ENCODE measurements around the gene HPCAL1.
A peak's percentile ranks its signal among the peaks of the same experiment; 100 is the strongest.
"Not testable (repeated sequence)": the region's sequence is repeated elsewhere in the genome, so short reads cannot be mapped to it uniquely, and the experiment has no call there.

Gene HPCAL1

DNA sequence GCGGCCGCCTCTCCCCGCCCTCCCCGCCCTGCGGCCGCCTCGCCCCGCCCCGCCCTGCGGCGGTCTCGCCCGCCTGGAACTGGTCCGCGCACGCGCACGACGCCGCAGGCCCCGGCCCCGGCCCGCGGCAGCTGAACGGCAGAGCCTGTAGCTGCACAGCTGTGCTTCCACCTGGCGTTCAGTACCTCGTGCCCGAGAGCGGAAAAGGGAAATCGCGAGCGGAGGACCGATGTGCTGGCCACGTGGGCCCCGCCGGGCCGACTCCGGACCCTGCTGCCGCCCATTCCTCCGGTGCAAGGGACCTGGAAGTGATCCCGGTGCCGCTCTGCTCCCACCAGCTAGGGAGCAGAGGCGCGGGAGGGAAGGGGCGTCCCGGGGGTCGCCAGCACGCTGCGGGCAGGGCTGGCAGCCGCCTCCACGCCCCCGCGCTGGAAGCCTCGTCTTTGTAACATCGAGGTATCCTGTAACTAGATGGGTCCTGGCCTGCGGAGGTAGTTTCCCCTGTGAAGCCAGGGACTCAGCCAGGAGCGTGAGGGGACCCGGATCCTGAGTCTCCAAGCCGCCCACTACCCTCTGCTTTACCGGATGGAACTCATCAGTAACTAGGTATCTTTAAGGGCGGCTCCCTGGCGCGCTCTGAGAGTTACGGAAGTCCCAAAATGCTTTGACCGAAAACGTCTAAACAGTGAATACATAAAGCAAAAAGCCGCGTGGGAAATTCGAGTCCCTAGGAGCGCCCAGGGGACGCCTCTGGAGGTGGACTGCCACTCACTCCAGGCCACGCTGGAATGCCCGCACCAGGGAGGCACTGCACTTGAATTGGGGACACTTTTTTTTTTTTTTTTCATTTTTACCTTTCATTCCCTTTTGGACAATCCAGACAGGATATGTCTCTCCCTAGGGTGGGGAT, 146.1 kb downstream of the HPCAL1 start:
- DNase-seq = peak; percentile 98

DNA sequence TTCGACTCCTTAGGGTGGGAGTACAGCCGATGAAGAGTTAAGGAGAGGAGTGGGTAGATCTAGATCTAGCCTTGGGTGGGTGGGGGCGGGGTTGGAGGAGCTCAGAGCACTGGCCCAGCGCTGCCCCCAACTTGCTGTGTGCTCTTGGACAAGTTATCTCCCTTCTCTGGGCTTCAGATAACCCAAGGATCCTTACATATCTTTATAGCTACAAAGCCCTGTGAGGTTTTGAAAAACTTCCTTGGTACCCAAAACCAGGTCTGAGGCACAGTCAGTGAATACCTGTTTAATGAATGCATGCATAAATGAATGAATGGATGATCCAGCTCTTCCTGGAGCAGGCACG, 146.8 kb downstream of the HPCAL1 start:
- DNase-seq = no peak

DNA sequence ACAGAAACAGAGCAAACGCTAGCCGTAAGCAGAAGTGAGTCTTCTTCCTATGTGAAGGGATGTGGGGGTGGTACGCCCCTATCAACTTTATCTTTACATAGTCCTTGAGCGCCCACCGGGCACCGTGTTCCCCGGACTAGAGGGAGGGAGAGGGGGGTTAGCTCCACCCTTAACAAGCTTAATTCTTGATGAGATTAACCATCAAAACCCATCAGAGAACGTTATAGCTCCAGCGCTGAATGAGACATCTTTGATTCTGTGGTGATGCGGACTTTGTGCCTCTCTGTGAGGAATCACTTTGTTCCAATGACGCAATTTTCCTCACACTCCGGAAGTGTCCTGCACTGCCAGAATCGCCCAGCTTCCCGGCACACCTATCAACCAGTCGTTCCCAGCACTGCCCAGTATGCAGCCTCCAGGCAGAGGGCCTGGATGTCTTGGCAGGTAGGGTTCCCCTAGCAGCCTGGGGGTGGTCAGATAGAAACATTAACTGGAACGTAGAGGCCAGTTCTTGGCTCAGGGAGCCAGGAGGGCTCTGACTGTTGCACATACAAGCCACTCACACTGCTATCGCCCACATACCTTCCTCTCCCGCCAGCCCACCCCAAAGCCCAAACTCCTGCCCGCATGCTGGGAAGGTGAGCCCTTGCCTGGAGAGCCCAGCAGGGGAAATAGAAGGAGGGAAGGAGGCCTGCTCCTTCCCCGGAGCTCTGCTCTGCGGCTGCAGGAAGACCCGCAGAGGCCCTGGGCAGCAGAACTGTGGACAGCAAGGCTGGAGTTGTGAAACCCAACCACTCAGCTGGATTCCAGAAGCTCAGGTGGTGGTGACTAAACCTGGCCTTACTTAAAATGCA, 147.4 kb downstream of the HPCAL1 start:
- DNase-seq = no peak

DNA sequence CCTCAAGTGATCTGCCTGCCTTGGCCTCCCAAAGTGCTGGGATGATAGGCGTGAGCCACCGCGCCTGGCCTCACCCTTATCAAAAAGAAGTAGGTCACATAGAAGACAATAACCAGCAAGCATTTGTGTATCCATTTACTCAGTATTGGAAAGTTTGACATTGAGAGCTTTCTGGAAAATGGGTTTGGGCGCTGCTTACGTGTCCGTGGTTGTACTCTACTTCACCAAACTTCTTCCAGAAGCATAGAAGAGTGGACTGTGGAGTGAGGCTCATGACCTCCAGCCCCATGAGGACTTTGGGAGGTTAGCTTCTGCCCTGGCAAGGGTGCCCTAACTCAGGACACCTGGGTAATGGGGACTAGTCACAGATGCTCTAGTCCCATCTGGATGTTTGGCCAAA, 149.1 kb downstream of the HPCAL1 start:
- no peak for DNase-seq

DNA sequence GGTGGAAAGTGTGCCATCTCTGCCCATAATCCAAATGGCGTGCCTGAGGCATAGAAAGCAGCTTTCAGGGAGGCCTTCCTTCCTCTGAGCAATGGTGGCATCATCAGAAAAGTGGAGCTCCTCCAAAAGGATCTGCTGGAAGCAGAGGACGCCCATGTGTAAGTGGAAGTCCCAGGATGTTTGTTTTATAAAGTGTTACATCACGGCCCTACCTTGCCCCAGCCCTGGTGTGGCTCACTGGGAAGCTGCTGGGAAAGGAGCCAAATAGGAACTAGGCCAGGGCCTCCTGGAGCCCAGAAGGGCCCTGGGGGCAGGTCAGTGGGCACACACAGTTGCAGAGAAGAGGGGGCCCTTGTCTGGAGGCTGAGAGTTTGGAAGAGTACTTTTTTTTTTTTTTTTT, 149.6 kb downstream of the HPCAL1 start:
- peak; percentile 32 for DNase-seq

DNA sequence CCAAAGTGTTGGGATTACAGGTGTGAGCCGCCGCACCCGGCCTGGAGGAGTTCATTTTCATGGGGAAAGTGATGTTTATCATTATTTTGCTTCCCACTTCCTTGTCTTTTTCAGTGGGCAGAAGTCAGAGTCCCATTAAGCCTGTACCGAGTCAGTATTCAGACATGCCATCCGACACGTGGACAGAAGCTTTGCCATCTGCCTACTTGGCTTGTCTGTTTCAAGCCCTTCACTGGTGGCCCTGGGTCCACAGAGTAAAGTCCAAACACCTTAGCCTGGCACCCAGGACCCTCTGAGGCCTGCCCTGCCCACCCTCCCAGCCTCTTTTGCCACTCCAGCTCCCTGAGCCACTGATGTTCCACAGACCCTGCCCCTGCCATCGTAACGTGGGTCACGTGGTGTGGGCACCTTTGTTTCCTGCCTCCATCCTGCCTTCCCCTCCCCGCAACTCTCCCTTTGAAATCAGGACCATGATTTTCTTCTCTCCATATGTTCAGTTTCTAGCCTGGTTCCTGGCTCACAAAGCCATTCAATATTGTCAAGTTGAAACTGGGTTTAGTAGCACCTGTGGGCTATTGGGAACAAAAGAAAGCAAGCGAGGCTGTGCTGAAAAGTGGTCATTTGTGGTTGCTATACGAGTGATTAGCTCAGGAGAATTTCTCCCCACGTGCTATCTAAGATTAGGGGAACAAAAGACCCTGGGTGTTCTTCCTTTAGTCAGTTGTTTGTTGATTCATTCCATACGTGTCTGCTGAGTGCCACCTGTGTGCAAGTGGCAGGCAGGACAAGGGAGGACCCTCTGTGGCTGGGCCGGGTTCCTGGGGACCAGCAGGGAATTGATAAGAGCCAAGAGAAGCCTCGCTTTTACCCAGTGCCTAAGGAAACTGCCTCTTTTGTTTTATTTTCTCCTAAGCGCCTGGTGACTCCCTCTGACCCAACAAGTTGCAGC, 150.5 kb downstream of the HPCAL1 start:
- no peak for DNase-seq

DNA sequence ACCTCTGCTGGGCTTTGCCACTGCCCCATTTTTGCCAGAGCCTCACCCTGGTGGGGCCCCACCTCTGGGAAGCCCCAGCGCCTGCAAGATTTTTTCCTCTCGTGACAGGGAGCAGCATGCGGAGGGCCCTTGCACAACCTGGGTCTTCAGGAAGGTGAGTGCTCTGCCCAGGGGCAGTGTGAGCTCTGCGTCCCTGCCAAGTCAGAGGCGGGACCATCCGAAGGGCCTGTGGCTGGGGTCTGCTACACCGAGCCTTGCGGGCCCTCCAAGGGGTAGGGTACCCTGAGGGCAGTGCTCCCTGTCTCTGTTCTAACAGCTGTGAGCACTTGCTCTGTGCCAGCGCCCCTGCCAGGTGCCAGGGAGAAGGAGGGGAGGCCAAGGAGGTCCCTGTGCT, 151.2 kb downstream of the HPCAL1 start:
- no peak for DNase-seq

DNA sequence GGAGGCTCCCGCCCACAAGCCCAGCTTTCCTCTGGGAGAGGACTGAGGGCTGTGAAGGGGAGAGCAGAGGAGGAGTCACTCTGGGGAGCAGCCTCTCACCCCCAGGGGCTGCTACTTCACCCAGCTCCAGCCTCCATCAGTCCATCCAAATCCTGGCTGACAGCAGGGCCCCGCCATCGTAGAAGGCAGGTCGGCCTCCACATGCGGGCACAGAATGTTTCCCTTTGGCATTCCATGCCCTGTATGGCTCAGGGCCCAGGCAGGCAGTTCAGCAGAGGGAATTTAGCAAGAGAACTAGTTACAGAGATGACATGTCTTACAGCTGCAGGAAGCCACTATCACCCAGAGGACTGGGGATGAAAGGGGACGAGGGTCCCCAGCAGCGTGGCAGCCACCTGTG, 151.8 kb downstream of the HPCAL1 start:
- DNase-seq = no peak

DNA sequence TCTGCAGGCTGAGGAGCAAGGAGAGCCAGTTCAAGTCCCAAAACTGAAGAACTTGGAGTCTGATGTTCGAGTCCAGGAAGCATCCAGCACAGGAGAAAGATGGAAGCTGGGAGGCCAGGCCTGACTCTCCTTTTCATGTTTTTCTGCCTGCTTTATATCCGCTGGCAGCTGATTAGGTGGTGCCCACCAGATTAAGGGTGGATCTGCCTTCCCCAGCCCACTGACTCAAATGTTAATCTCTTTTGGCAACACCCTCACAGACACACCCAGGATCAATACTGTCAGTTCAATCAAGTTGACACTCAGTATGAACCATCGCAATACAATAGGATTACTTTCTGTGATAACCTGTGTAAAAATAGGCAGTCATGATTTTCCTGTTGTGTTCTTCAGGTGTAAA, 154.5 kb downstream of the HPCAL1 start:
- not testable (repeated sequence) for DNase-seq

DNA sequence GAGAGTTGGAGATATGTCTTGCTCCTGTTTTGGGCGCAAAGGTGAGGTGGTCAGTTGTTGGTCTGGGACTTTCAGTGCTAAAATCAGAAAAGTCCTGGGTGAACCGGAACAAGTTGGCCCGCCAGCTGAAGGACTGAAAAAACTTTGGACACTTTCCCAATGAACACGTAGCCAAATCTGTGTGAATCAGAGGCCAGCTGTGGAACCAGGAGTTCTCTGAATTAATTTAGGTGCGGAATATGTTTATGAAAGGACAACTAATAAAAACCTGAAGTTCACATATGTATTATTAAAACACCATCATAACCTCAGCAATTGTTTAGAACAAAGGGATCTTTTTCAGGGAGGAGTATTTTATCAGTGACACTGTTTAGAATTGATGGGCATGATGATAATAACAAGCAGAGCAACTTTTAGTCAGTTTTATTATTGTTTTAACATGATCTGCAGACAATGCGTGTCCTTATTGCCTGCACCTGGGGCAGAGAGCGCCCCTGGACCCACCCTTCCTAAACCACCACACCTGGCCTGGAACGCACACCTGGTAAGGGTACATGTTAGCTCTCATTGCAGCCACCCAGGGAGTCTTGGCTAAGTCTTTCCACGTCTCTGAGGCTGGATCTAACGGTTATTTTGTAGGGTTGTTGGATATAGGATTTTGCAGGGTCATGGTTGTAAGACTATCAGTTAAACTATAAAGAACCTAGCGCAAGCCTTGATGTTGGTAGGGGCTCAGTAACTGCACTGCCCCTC, 155.3 kb downstream of the HPCAL1 start:
- no peak for DNase-seq

DNA sequence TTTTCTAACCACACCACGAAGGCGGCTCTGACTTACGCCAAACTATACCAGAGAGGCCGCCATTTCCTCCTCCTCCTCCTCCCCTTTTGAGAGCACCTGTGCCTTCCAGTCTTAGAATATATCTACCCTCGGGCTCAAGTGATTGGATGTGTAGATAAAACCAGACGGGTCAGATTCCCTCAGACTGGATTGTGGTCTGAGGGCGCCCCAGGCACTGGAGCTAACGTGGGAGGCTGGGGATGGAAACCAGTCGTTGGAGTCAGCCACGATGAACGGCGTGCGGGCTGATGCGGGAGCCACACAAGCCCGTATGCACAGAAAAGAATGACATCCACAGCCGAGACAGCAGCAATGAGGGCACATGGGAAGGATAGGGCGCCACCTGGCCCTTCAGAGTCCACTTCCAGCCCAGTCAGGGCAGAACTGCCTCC, 157.7 kb downstream of the HPCAL1 start:
- DNase-seq = no peak

DNA sequence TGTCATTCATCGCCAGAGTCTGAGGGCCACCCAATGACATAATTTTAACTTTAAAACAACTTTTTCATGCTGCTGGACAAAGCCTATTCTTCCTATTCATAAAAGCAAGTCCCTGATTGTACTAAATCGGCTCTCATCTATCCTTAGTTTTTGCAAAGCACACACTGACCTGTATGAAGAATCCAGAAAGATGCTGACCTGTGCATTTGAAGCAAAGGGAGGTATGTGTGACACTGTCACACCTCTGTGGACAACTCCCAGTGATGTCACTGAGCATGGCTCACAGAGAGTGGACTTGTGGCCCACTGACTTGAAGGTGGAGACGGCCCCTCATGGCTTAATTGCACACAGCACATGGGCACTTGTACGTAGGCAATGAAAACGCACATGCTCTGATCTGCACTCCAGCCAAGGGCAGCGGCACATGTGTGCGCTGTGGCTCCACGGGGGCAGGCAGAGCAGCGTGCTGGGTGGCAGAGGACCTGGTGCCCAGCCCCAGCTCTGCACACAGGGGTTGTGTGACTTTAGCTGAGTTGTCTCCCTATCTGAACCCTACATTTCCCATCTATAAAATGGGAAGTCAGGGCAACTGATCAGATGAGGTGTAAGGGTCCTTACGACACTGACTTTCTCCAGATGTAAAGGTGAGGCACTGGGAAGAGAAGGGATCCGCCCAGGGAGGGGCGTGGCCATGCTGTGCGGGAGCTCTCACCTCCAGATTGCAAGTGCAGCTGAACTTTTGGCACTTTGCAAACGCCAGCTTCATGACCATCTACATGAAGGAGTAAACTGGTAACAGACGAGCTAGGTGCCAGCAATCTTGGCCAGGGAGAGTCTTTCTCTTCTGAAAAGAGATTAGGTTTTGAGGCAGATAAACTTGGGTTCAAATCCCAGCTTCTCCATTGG, 159.7 kb downstream of the HPCAL1 start:
- no peak for DNase-seq

DNA sequence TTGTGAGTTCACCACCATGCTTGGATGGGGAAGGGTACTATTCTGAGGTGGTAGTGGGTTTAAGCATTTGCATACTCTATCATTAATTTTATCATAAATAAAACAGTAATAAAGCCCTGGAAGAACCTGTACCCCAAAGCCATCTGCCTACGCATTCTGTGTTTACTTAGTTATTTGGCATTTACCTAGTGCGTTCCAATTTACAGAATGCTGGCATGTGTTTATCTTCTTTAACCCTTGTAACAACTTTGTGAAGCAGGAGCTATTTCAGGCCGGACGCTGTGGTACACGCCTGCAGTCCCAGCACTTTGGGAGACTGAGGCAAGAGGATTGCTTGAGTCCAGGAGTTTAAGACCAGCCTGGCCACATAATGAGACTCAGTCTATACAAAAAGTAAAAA, 163.2 kb downstream of the HPCAL1 start:
- DNase-seq = no peak

DNA sequence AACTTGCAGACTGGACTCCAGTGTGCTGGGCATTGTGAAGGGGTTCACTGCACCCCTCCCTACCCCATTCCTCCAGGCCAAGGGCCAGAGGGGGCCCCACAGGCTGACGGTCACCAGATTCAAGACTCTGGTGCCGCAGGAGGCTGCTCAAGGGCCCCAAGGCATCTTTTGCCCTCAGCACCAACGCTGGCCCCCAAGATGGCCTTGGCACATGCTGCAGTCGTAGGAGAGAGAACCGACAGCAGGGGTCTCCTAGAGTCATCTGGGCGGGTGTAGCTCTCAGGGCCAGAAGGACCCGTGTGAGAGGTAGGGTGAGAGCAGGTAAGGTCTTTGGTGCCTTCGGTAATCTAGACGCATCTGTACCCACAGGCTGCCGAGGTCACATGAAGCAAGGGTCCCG, 164.1 kb downstream of the HPCAL1 start:
- no peak for DNase-seq

DNA sequence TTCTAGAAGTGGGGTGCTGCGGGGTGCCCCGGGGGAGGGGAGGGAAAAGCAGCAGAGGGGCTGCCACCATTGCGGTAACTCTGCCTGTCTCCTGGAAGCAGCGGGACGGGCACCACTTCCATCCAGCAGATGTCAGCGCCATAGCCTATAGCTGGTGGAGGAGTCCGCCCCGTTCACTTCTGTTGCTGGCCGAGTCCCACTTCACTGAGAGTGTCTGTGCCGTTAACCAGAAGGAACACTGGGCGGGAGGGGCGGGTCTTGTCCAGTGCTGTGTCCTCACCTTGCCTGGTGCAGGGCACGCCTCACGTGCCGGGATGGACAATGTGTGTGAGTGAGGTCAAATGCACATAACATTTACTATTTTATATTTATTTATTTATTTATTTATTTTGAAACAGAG, 164.7 kb downstream of the HPCAL1 start:
- no peak for DNase-seq

DNA sequence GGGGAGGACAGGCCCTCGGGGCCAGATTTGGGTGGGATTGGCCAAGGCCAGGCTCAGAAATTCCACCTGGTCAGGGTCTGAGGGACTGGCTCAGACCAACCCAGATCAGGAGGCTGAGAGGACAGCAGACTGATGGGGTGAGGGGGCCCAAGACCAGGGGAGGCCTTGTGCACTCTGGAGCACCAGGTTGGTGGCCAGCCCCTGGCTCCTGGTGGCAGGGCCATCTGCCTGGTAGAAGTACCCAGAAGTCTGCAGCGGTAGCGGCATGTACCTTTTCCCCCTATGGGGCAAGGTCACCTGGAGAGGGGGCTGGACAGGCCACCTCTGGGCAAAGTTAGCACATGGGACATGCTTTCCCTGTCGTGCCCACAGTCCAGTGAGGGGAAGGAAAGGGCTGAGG, 166.6 kb downstream of the HPCAL1 start:
- no peak for DNase-seq

DNA sequence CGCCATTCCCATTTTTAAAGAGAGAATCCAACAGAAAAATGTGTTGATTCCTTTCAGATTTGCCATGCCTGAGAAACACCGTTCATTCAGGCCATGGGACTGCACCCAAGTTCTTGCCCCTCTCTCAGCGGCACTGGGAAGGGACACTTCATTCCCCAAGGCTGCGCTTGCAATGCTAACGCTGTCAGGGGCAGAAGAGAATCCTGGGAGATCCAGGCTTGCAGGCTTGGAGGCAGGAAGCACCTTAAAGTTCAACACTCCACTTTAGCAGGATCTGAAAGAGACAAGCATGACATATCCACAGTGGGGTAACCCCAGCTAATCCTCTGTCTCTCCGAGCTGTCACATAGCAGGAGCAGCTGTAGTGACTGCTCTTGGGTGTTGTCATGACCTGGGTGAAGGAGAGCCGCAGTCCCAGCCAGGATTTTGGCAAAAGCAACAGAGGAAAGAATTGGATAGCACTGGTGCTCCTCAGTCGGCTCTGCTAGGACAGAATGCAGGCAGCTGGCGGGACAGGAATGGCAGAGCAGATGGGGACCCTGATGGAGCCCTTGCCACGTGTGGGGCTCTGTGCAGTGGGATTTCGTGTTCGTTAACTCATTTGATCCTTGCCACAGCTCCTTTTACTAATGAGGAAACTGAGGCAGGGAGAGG, 167.4 kb downstream of the HPCAL1 start:
- no peak for DNase-seq

DNA sequence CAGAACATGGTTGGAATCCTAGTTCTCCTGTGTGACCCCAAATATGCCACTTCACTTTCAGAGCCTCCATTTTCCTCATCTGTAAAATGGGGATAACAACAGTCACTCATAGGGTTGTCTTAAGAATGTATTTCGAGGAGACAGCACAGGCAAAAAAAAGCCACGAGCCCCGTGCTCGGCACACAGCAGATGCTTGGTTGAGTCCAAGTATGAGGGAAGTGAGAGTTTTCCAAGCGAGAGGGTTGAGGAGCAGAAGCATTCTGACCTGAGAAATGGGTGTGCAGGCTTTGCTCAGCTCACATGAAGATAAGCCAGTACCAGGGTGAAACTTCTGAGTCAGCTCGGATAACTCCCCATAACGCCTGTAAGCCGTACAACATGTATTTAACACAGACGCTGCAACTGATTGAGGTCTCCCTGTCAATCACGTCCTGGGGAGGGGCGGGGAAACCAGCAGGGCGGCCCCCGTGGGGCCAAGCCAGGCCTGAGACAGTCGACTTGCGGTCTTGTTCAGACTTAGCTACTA, 168.4 kb downstream of the HPCAL1 start:
- DNase-seq = no peak

DNA sequence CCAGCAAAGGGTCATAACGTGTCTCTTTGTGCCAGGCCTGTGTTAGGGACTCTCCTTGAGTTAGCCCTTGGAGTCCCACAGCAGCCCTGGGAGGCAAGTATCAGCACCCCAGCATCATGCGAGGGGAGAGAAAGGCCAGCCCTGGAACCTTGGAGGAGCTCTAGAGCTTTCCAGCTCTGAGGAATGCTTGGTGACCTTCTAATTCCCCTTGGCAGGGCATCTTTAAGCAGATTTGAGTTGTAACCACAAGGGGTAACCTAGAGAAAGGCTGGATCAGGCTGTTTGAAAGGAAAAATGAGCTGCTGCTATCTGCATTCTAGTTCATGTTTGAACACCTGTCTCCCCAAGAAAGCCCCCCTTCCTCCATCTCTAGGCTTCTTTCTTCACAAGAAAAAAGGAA, 169.3 kb downstream of the HPCAL1 start:
- DNase-seq = no peak

DNA sequence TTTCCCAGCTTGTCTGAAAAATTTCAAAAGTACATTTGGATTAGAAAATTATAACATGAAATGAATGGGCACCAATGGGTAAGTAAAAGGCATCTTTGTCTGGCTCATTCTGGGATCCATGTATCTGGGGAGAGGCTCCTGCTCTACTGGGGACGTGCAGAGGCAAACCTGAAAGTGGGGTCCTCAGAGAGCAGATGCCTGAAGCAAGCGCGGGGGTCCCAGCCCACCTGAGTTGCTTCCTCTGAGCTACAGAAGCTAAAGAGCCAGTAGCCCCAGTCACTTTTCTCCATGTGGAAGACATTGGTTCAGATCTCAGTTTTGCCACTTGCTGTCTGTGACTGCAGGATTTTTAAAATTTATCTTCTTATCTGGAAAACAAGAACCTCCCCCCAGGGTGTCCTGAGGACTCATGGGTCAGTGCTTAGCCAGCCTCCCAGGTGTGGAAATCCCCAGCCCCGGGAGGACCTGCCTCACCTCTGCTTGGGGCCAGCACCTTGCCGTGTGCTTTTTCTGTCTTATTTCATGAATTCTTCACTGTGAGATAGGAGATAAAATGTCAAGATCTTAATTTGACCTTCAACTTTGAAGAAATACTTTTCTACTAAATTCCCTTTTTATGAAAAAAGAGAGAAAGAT, 170.5 kb downstream of the HPCAL1 start:
- DNase-seq = no peak
